NCI-H345 treated with DMSO at 0.1 percent for 48 hours (cell line): ENCODE results near the gene PSMA3.

Experiments used
- DNase-seq: peaks from one replicate; lab custom pipeline; 2025; ENCODE audit not compliant: unreplicated experiment; lab: John Stamatoyannopoulos, UW

PSMA3 gene

DNA sequence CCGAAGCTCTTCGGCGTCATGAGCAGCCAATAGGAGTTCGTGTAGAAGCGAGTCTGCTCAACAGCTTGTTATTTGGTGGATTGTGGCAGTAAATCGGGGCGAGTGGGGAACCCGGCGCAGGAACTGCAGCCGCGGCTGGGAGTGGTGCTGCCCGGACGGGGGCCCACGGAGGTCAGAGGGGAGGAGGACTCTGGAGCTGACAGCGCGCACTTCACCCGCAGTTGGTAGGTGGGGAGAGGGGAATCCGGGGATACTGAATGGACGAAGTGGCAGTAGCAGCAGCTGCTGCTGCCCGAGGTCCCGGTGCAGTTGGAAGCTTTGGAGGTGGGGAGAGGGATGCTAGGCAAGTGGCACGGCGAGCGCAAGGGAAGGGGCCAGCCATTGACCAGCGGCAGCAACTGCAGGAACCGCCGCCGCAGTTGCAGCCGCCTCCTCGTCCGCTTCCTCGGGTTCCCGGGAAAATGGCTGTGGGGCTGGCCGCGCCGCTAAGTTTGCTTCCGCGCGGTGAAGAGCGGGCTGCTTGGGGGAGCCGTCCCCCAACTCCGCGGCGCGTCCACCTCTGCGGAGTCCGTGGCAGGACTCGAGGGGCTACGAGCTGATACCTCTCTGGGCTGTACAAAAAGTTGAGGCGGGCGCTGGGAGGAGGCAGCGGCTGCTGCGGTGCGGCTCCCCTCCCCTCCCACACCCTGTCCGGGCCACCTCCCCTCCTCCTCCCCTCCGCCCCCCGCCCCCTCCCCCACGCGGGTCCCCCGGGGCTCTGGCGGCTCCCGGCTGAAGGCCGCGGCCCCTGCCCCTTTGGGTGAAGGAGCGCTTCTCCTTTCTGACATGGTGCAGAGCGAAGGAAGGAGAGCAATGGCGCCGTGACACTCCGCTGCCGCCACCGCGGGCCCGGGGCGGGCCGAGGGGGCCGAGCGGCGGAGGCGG lies 54.1 kb downstream of the PSMA3 start, which contains the start of gene ARID4A:
Gene ARID4A, plus strand, starts transcription at position 79 of the 924 bp plus-strand sequence. CDS start 1,300 bp downstream, outside the sequence.
- no peak for DNase-seq

DNA sequence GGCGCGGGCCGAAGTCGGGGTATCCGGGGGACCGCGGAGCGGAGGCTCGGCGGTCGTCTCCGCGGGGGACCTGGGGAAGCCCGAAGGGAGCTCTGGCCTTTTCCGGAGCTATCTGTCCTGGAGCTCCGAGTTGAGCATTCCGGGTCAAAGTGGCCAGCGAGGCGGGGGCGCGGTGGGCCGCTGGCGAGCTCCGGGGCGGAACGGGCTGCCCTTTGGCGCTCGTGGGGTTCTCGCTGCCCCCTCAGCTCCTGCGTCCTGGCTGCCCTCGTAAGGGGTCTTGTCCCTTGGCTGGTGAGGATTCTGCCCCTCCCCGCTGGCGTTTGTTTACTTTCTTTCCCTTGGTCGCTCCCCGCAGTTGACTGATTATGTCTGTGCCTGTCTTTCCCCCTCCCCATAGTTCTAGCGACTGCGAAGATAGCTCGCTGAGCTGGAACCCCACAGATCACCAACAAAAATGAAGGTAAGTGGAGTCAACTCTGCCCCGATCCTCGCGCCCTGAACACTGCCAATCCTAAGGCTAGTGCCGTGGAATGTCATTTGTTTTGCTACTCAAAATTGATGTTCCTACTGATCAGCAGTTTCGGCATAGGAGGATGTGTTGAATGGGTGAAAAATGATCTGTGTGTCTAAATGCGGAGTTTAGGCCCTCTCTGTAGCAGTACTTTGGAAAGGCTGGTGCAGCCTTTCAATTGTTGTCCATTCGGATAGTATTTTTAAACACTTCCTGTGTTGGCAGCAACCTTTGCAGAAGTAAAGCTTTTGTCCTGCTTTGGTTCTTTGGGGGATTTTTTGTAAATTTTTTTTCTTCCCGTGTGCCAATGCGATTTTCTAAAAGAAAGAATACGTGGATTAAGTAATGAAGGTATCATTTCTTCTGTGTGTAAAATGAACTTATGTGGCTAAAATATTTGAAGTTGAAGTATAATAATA lies 55.0 kb downstream of the PSMA3 start:
- no peak for DNase-seq

DNA sequence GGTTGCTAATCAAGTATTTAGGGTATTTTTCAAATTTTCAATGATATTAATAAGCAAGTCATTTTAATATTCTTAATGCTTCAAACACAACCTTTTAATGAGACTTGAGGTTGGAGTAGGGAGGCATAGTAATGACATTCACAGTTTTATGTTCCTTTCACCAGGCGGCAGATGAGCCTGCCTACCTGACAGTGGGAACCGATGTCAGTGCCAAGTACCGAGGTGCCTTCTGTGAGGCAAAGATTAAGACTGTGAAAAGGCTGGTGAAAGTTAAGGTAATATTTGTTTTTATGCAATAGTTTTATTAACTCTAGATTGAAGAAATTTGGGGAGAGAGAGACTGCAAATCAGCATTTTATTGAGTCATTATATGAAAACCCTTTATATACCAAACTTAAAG lies 56.8 kb downstream of the PSMA3 start:
- no peak for DNase-seq

DNA sequence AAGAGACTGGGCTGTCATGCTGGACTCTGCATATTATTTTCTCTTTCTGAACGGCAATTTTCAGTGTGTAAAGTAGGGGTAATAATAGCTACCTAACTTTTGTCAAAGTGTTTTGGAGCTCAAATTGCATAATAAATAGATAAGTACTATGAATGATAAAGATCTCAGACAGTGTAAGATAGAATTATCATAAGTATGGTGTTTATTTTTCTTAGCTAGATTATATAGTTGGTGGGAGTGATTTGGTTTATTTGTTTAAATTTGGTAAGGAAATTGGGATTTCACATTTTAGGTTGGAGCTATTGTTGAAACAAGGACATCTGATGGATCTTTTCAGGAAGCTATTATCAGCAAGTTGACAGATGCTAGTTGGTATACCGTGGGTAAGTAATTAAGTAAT lies 61.1 kb downstream of the PSMA3 start:
- DNase-seq = no peak

DNA sequence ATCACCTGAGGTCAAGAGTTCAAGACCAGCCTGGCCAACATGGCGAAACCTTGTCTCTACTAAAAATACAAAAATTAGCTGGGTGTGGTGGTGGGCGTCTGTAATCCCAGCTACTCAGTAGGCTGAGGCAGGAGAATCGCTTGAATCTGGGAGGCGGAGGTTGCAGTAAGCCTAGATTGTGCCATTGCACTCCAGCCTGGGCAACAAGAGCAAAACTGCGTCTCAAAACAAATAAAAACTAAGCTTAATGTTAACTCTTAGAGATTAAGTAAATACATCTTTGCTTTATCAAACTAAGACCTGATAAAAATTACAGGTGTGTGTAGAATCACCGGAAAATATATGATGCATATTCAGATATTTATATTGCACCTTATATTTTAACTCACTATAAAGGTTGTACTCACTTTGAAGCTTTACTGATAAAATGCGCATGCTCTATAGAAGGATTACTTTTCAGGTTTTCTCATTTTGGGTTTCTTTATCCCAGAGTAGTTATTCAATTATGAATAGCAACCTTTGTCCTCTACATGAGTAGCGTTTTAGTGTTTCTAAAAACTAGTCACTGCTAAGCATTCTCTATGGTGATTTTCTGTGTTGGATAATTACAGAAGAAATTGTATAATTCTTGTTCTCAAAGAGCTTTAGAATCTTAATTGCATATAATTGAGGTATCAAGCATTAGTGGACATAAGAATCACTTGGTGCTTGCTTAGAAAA lies 63.1 kb downstream of the PSMA3 start:
- DNase-seq = no peak

DNA sequence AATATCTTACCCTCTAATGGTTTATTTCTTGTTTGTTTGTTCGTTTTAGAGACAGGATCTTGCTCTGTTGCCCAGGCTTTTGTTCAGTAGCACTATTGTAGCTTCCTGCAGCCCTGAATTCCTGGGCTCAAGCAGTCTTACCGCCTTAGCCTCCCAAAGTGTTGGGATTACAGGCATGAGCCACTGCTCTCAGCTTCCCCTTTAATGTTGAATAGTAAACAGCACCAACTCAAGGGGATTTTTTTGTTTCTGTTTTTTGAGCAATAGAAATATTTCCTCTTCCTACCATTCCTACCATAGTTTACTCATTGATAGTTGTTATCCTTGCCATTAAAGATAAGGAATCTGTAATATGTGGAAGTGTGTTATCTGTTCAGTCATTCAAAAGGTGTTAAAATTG lies 64.4 kb downstream of the PSMA3 start:
- DNase-seq = no peak

DNA sequence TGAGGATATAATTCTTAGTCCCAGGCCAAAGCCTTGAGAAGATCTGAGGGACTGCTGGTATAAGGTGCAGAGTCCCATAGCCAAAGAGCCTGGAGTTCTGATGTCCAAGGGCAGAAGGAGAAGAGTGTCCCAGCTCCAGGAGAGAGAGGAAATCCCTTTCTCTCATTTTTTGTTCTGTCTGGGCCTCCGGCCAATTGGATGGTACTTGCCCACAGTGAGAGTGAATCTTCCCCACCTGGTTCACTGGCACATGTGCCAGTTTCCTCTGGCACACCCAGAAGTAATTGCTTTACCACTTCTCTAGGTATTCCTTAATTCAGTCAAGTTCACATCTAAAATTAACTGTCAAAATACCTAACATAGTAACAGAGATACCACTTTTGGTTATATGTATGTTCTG lies 69.1 kb downstream of the PSMA3 start:
- DNase-seq = no peak

DNA sequence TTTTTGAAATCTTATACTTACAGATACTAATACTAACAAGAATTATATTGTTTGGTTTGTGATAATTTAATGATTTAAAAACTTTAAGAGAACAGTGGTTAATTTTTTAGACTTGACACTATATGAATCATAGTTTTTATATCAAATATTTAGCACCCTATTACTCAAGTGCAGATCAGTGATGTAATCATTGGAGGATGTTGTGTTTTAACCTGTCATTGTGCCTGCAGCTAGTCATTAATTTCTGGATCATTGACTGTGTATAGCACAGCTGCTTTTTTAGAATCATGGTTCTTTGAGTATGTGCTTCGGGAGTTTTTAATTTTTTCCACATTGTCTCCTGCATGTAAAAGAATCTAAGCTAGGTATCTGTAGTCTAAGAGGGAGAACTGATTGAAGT lies 71.0 kb downstream of the PSMA3 start:
- DNase-seq = no peak
